ENCODE data around the gene COL15A1.
A peak's percentile ranks its signal among the peaks of the same experiment; 100 is the strongest.

The COL15A1 gene

DNA sequence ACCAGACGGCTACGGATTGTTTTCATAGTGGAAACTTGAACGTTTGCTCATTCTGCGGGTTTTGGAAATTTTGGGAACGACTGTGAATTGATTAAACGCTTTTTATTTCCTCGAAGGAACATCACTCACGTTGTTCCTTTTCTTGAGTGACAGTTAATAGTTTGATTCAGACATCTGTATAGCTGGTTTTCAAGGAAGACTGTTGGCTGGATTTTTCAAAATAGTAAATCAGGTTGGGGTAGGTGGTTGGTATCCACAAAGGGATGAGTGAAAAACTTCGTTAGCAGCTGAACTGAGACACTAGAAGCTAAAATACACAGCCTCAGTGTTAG, 162.3 kb downstream of the COL15A1 start:
- no peak for TF ChIP-seq EZH2phosphoT487 (IDR thresholded peaks at IDR 0.05; ENCODE audit: low read depth)
- TF ChIP-seq, protein P1, sequence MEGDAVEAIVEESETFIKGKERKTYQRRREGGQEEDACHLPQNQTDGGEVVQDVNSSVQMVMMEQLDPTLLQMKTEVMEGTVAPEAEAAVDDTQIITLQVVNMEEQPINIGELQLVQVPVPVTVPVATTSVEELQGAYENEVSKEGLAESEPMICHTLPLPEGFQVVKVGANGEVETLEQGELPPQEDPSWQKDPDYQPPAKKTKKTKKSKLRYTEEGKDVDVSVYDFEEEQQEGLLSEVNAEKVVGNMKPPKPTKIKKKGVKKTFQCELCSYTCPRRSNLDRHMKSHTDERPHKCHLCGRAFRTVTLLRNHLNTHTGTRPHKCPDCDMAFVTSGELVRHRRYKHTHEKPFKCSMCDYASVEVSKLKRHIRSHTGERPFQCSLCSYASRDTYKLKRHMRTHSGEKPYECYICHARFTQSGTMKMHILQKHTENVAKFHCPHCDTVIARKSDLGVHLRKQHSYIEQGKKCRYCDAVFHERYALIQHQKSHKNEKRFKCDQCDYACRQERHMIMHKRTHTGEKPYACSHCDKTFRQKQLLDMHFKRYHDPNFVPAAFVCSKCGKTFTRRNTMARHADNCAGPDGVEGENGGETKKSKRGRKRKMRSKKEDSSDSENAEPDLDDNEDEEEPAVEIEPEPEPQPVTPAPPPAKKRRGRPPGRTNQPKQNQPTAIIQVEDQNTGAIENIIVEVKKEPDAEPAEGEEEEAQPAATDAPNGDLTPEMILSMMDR (IDR thresholded peaks at IDR 0.05; ENCODE audit: low read depth, low read length) = no peak
- Histone ChIP-seq H3K4me3 (ENCODE audit: low read length) (peak overlapping the region; percentile 85), H3K9me3 (ENCODE audit: insufficient read depth, low read length) (no peaks in the 10 kb centered on the region), H3K79me2 (ENCODE audit: low read length) (peaks cover 58% of the 10 kb centered on the region), H3K27me3 (ENCODE audit: low read depth, low read length) (no peaks in the 10 kb centered on the region), H3K27ac (ENCODE audit: low read length) (no peak overlapping the region), H3K36me3 (replicated peaks; ENCODE audit: low read depth, low read length) (no peaks in the 10 kb centered on the region), H2AFZ (ENCODE audit: low read depth, low read length) (no peak overlapping the region), H4K20me1 (ENCODE audit: insufficient read depth, low read length) (peaks cover 23% of the 10 kb centered on the region), H3K4me1 (ENCODE audit: low read length) (peaks cover 25% of the 10 kb centered on the region), H3K4me2 (ENCODE audit: low read length) (peak overlapping the region; percentile 70), H3K9ac (ENCODE audit: low read length) (peak overlapping the region; percentile 71)

DNA sequence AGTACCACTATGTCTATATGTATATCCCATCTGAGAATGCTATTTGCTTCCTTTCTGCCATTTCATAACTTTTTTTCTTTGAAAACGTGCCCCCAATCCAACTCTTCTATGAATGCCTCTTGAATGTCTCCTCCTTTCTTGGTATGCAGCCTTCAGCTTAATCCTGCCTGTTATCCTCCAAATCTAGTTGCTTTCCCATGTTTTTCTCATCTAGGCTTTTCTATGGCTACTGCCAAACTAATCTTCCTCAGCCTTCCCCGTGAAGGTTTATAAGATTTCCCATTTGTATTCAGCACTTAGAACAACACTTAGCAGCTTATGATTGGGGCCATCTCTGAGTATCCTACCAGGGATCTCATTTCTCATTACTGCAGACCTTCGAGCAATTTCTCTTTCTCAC, 163.7 kb downstream of the COL15A1 start:
- H3K36me3 ChIP-seq (replicated peaks; ENCODE audit: low read depth, low read length) = no peaks in the 10 kb centered on the region
- H3K9me3 ChIP-seq (ENCODE audit: insufficient read depth, low read length) = no peaks in the 10 kb centered on the region
- no peak overlapping the region for H3K27ac ChIP-seq (ENCODE audit: low read length)
- peaks cover 25% of the 10 kb centered on the region for H3K4me1 ChIP-seq (ENCODE audit: low read length)
- no peak for TF ChIP-seq EZH2phosphoT487 (IDR thresholded peaks at IDR 0.05; ENCODE audit: low read depth)
- TF ChIP-seq, protein P1 (IDR thresholded peaks at IDR 0.05; ENCODE audit: low read depth, low read length) = no peak
- H3K4me3 ChIP-seq (ENCODE audit: low read length) = no peak overlapping the region
- H2AFZ ChIP-seq (ENCODE audit: low read depth, low read length) = no peak overlapping the region
- no peak overlapping the region for H3K9ac ChIP-seq (ENCODE audit: low read length)
- peaks cover 70% of the 10 kb centered on the region for H3K79me2 ChIP-seq (ENCODE audit: low read length)
- peaks cover 23% of the 10 kb centered on the region for H4K20me1 ChIP-seq (ENCODE audit: insufficient read depth, low read length)
- no peaks in the 10 kb centered on the region for H3K27me3 ChIP-seq (ENCODE audit: low read depth, low read length)
- no peak overlapping the region for H3K4me2 ChIP-seq (ENCODE audit: low read length)

DNA sequence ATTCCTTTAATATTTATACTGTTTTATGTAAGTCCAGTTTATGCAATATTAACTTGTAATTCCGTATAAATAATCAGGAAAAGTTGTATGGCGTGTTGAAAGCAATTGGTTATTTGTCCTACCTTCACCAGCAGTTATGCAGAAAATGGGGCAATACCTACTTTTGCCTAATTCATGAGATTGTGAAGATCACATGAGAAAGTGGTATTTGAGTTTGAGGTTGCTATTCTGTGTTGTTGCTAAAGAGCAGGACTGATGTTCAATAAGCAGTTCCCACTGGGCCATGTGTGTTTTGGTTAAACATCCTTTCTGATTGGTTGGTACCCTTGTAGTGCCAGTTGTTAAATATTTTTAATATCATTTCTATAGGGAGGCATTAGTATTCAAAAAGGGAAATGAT, 164.4 kb downstream of the COL15A1 start:
- peaks cover 32% of the 10 kb centered on the region for H3K4me1 ChIP-seq (ENCODE audit: low read length)
- no peak overlapping the region for H2AFZ ChIP-seq (ENCODE audit: low read depth, low read length)
- no peak overlapping the region for H3K4me3 ChIP-seq (ENCODE audit: low read length)
- no peak overlapping the region for H3K9ac ChIP-seq (ENCODE audit: low read length)
- H3K27me3 ChIP-seq (ENCODE audit: low read depth, low read length) = no peaks in the 10 kb centered on the region
- no peaks in the 10 kb centered on the region for H3K36me3 ChIP-seq (replicated peaks; ENCODE audit: low read depth, low read length)
- H3K9me3 ChIP-seq (ENCODE audit: insufficient read depth, low read length) = no peaks in the 10 kb centered on the region
- TF ChIP-seq, protein P1 (IDR thresholded peaks at IDR 0.05; ENCODE audit: low read depth, low read length) = no peak
- no peak for TF ChIP-seq EZH2phosphoT487 (IDR thresholded peaks at IDR 0.05; ENCODE audit: low read depth)
- H3K79me2 ChIP-seq (ENCODE audit: low read length) = peaks cover 77% of the 10 kb centered on the region
- H4K20me1 ChIP-seq (ENCODE audit: insufficient read depth, low read length) = peaks cover 23% of the 10 kb centered on the region
- no peak overlapping the region for H3K4me2 ChIP-seq (ENCODE audit: low read length)
- no peak overlapping the region for H3K27ac ChIP-seq (ENCODE audit: low read length)

DNA sequence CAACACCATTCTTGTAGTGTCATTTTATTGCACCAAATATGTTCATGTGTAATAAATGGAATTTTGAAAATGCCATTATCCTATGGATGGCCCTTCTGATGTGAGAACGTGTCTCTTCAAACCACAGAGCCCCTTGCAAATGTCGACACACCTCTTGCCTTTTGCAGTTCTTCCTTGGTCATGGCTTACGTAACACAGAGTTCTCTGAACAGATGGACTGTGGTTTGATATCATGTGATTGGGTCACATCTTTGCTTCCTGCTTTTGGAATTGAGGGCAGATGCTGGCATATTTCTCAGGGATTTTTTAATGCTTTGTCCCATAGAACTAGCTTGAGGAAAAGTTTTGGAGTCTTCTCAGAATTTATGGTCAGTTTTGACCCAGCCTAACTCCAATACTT, 165.8 kb downstream of the COL15A1 start:
- Histone ChIP-seq H3K4me2 (ENCODE audit: low read length) (no peak overlapping the region), H3K9me3 (ENCODE audit: insufficient read depth, low read length) (no peaks in the 10 kb centered on the region), H3K4me1 (ENCODE audit: low read length) (peaks cover 25% of the 10 kb centered on the region), H3K9ac (ENCODE audit: low read length) (no peak overlapping the region), H3K79me2 (ENCODE audit: low read length) (peaks cover 91% of the 10 kb centered on the region), H3K36me3 (replicated peaks; ENCODE audit: low read depth, low read length) (no peaks in the 10 kb centered on the region), H3K27me3 (ENCODE audit: low read depth, low read length) (no peaks in the 10 kb centered on the region), H4K20me1 (ENCODE audit: insufficient read depth, low read length) (peaks cover 23% of the 10 kb centered on the region), H3K27ac (ENCODE audit: low read length) (no peak overlapping the region), H2AFZ (ENCODE audit: low read depth, low read length) (no peak overlapping the region), H3K4me3 (ENCODE audit: low read length) (no peak overlapping the region)
- TF ChIP-seq, protein P1 (IDR thresholded peaks at IDR 0.05; ENCODE audit: low read depth, low read length) = no peak
- no peak for TF ChIP-seq EZH2phosphoT487 (IDR thresholded peaks at IDR 0.05; ENCODE audit: low read depth)
